OCI-LY1 (cell line): ENCODE measurements around the gene NPHP3.

ENCODE experiments used
- H2AFZ ChIP-seq: fragments of 200-600 bp; sonication (generic), shearing (Covaris generic); 2 replicates; pipeline ENCODE4 v1.6.0; 2014; ENCODE audit warnings: antibody characterized with exemption, mild to moderate bottlenecking, low read length
- H3F3A ChIP-seq: fragments of 200-600 bp; sonication (generic), shearing (Covaris generic); 2 replicates; pipeline ENCODE4 v1.6.0; 2014; ENCODE audit warnings: mild to moderate bottlenecking, antibody characterized with exemption, low read length, moderate library complexity; ENCODE audit not compliant: insufficient read depth
- H3K27ac ChIP-seq: fragments of 200-600 bp; sonication (generic); 2 replicates; pipeline ENCODE4 v1.5.1; 2014; ENCODE audit warnings: low read length, mixed run types, mild to moderate bottlenecking, low read depth; ENCODE audit not compliant: poor library complexity, severe bottlenecking
- H3K27me3 ChIP-seq: fragments of 200-600 bp; sonication (generic); 2 replicates; pipeline ENCODE4 v1.6.0; 2014; ENCODE audit warnings: antibody characterized with exemption, mild to moderate bottlenecking, low read length, moderate library complexity; ENCODE audit not compliant: insufficient read depth
- H3K36me3 ChIP-seq: fragments of 200-600 bp; sonication (generic); 2 replicates; pipeline ENCODE4 v1.6.1; 2014; ENCODE audit warnings: mild to moderate bottlenecking, antibody characterized with exemption, low read length, moderate library complexity, mixed read lengths; ENCODE audit not compliant: insufficient read depth
- H3K4me1 ChIP-seq: fragments of 200-600 bp; sonication (generic); 2 replicates; pipeline ENCODE4 v1.5.1; 2014; ENCODE audit warnings: mild to moderate bottlenecking, low read length, moderate library complexity; ENCODE audit not compliant: insufficient read depth, severe bottlenecking
- H3K4me2 ChIP-seq: fragments of 200-600 bp; sonication (generic), shearing (Covaris generic); 2 replicates; pipeline ENCODE4 v1.6.1; 2014; ENCODE audit warnings: low read length
- H3K4me3 ChIP-seq: fragments of 200-600 bp; sonication (generic); 2 replicates; pipeline ENCODE4 v1.5.1; 2014; ENCODE audit warnings: low read length, low read depth, mild to moderate bottlenecking, mixed read lengths; ENCODE audit not compliant: poor library complexity, severe bottlenecking
- H3K79me2 ChIP-seq: fragments of 200-600 bp; shearing (Covaris generic); 2 replicates; pipeline ENCODE4 v1.6.1; 2016; ENCODE audit warnings: mixed run types, low read length, mixed read lengths; ENCODE audit not compliant: insufficient read depth
- H3K9ac ChIP-seq: fragments of 200-600 bp; sonication (generic), shearing (Covaris generic); 2 replicates; pipeline ENCODE4 v1.6.1; 2014; ENCODE audit warnings: mild to moderate bottlenecking, low read length, mixed read lengths
- H3K9me2 ChIP-seq: fragments of 200-600 bp; sonication (generic), shearing (Covaris generic); 2 replicates; pipeline ENCODE4 v1.6.1; 2014; ENCODE audit warnings: low read depth, mild to moderate bottlenecking, low read length, mixed read lengths
- H3K9me3 ChIP-seq: fragments of 200-600 bp; shearing (Covaris generic); 2 replicates; pipeline ENCODE4 v1.6.1; 2014; ENCODE audit warnings: low read length, mixed read lengths
- H4K20me1 ChIP-seq: fragments of 200-600 bp; sonication (generic), shearing (Covaris generic); 2 replicates; pipeline ENCODE4 v1.6.0; 2016; ENCODE audit warnings: mild to moderate bottlenecking, low read length; ENCODE audit not compliant: insufficient read depth
- CTCF ChIP-seq: fragments of 200-600 bp; sonication (generic), shearing (Covaris generic); IDR thresholded peaks from 2 replicates; pipeline ENCODE4 v1.5.1; 2017; ENCODE audit warnings: mild to moderate bottlenecking, antibody characterized with exemption, low read length, moderate library complexity, mixed read lengths
- EZH2 ChIP-seq: fragments of 200-600 bp; sonication (generic), shearing (Covaris generic); IDR thresholded peaks from 2 replicates; pipeline ENCODE4 v1.8.0; 2017; ENCODE audit warnings: borderline replicate concordance, mixed run types, mild to moderate bottlenecking, antibody characterized with exemption, low read length, moderate library complexity, mixed read lengths

NPHP3 gene

GRCh38 chr3:132723024-132723950 is 1.1 kb upstream of the NPHP3 start:
- Histone ChIP-seq H3K79me2 (no peaks in the 10 kb centered on the region), H3K9me2 (no peaks in the 10 kb centered on the region), H3K4me1 (peaks cover 28% of the 10 kb centered on the region), H4K20me1 (no peaks in the 10 kb centered on the region), H3K9ac (peak overlapping the region; percentile 76), H3K4me3 (peak overlapping the region; percentile 86), H3K9me3 (no peaks in the 10 kb centered on the region), H3K27ac (no peak overlapping the region), H2AFZ (peak overlapping the region; percentile 97), H3K27me3 (peaks cover 3% of the 10 kb centered on the region; the same call in 1 of the 2 replicates), H3F3A (peaks cover 3% of the 10 kb centered on the region; the same call in 1 of the 2 replicates), H3K36me3 (no peaks in the 10 kb centered on the region; the same call in 1 of the 2 replicates), H3K4me2 (peak overlapping the region; percentile 97)
- TF ChIP-seq EZH2 (no peak), CTCF (no peak; the same call in 1 of the 2 replicates)

GRCh38 chr3:132721479-132722164 is 587 bp downstream of the NPHP3 start:
- H3K9me3 ChIP-seq = no peaks in the 10 kb centered on the region
- H3K36me3 ChIP-seq = peaks cover 4% of the 10 kb centered on the region; the same call in 1 of the 2 replicates
- H3K27me3 ChIP-seq = peaks cover under 1% of the 10 kb centered on the region; the same call in 1 of the 2 replicates
- no peak for TF ChIP-seq CTCF
- TF ChIP-seq EZH2 = no peak
- H4K20me1 ChIP-seq = no peaks in the 10 kb centered on the region
- H3K9ac ChIP-seq = peak overlapping the region; percentile 75
- peaks cover 28% of the 10 kb centered on the region for H3K4me1 ChIP-seq
- no peak overlapping the region for H2AFZ ChIP-seq
- peak overlapping the region; percentile 74 for H3K4me2 ChIP-seq
- H3F3A ChIP-seq = peaks cover 3% of the 10 kb centered on the region; the same call in 1 of the 2 replicates
- no peaks in the 10 kb centered on the region for H3K9me2 ChIP-seq
- peak overlapping the region; percentile 65 for H3K4me3 ChIP-seq
- H3K27ac ChIP-seq = no peak overlapping the region
- no peaks in the 10 kb centered on the region for H3K79me2 ChIP-seq

GRCh38 chr3:132720228-132720627 is 2.0 kb downstream of the NPHP3 start:
- no peak for TF ChIP-seq EZH2
- TF ChIP-seq CTCF = no peak
- H3K36me3 ChIP-seq = peaks cover 4% of the 10 kb centered on the region; the same call in 1 of the 2 replicates
- no peaks in the 10 kb centered on the region for H3K79me2 ChIP-seq
- H3K9me2 ChIP-seq = no peaks in the 10 kb centered on the region
- no peaks in the 10 kb centered on the region for H3K9me3 ChIP-seq
- peaks cover 3% of the 10 kb centered on the region; the same call in 1 of the 2 replicates for H3F3A ChIP-seq
- H2AFZ ChIP-seq = no peak overlapping the region
- no peak overlapping the region for H3K9ac ChIP-seq
- H3K27ac ChIP-seq = no peak overlapping the region
- H3K4me2 ChIP-seq = peak overlapping the region; percentile 12; the same call in 1 of the 2 replicates
- no peaks in the 10 kb centered on the region for H4K20me1 ChIP-seq
- H3K27me3 ChIP-seq = no peaks in the 10 kb centered on the region
- no peak overlapping the region for H3K4me3 ChIP-seq
- H3K4me1 ChIP-seq = peaks cover 28% of the 10 kb centered on the region
